Natural killer cell (primary cell): Measurements from ENCODE around the gene IRX4. TPM values are rescaled to one million over a fixed set of nuclear protein-coding genes. Genes with fewer than 3 reads are reported as not detected.

Experiments used
- ATAC-seq, 3 donors: fragments of 150-1000 bp in 2 of 3; fragments of 200-7000 bp in 1 of 3; cut with Tn5 transposase; 1 replicate in 1 of 3; 2 replicates in 2 of 3; pipeline ENCODE4 v1.10.0; 2021; ENCODE audit warnings: mild to moderate bottlenecking in 2 of 3, moderate library complexity in 2 of 3
- DNase-seq, 2 donors: peaks; one replicate each; pipeline versions ENCODE4 v3.0.0 to v3.0.0-alpha.2; 2013 to 2021; ENCODE audit warnings: mixed read lengths in 1 of 2
- H3K27ac ChIP-seq: one replicate; pipeline ENCODE4 v1.5.1; 2013; ENCODE audit warnings: mild to moderate bottlenecking, low read length
- H3K27me3 ChIP-seq: one replicate; pipeline ENCODE4 v1.6.1; 2013; ENCODE audit warnings: low read length; ENCODE audit not compliant: control insufficient read depth, insufficient read depth
- H3K36me3 ChIP-seq: one replicate; pipeline ENCODE4 v1.6.1; 2013; ENCODE audit warnings: low read length; ENCODE audit not compliant: control insufficient read depth, insufficient read depth
- H3K4me1 ChIP-seq: one replicate; pipeline ENCODE4 v1.6.1; 2013; ENCODE audit warnings: low read length; ENCODE audit not compliant: control insufficient read depth, insufficient read depth
- H3K4me3 ChIP-seq: one replicate; pipeline ENCODE4 v1.5.1; 2013; ENCODE audit warnings: low read length
- H3K9me3 ChIP-seq: one replicate; pipeline ENCODE4 v1.6.1; 2013; ENCODE audit warnings: low read length; ENCODE audit not compliant: control insufficient read depth, insufficient read depth
- H3K27ac Mint-ChIP-seq, 2 donors: one replicate each; pipeline ENCODE4 v1.8.0; 2022; ENCODE audit warnings: mild to moderate bottlenecking in 2 of 2, mixed read lengths in 2 of 2, moderate library complexity in 1 of 2
- H3K27me3 Mint-ChIP-seq, 2 donors: one replicate each; pipeline ENCODE4 v1.8.0; 2022; ENCODE audit warnings: low read depth in 2 of 2, mixed read lengths in 2 of 2
- H3K36me3 Mint-ChIP-seq: one replicate; pipeline ENCODE4 v1.8.0; 2022; ENCODE audit warnings: mixed read lengths
- H3K4me1 Mint-ChIP-seq, 2 donors: one replicate each; pipeline ENCODE4 v1.8.0; 2022; ENCODE audit warnings: mixed read lengths in 2 of 2
- H3K4me3 Mint-ChIP-seq: one replicate; pipeline ENCODE4 v1.8.0; 2022; ENCODE audit warnings: mild to moderate bottlenecking, moderate library complexity, mixed read lengths
- H3K9me3 Mint-ChIP-seq, 2 donors: one replicate each; pipeline ENCODE4 v1.8.0; 2022; ENCODE audit warnings: mixed read lengths in 2 of 2
- WGBS: methylation state at CpG from one replicate; pipeline ENCODE4 v1.1.7; 2013; ENCODE audit warnings: missing lambda C conversion rate; ENCODE audit not compliant: insufficient coverage; 5-methylcytosine and 5-hydroxymethylcytosine counted together
- intact Hi-C: fragments of 100-400 bp; cut with micrococcal nuclease; formaldehyde crosslinking; loops from one replicate; pipeline ENCODE4 v1.14.2; 2022
- total RNA-seq, 4 donors: library from RNA; stranded (reverse); fragments of 120-200 nt in 1 of 4; gene quantifications; one replicate each; pipeline versions ENCODE4 v1.2.3 to v1.2.4, GENCODE V29; 2013 to 2022
- TF ChIP-seq, protein P1 (sequence below): fragments of 200-600 bp; IDR thresholded peaks from one replicate; pipeline ENCODE4 v1.8.0; 2022; ENCODE audit warnings: antibody characterized with exemption

The IRX4 gene
- total RNA-seq, 3 donors from 2014 or later (not counting 1 experiment from before 2014, with no cell fraction given): not detected

DNA sequence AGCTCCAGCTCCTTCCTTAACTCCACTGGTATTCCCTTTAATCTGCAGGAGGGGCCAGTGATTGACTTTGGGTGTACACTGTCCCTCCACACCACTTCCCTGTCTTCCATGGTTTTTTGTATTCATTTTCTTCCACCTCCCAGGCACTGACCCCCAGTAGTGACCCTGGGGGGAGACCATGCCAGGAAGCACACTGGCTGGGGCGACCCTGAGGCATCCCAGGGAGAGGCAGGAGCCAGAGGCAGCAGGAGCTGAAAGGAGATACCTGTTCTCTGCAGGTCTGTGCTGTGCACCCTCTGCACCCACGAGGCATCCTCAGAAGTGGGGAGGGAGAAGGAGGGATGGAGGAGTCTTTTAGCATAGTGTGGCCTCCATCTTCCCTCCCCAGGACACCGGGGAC is 27.6 kb downstream of the IRX4 start:
- H3K4me3 Mint-ChIP-seq: no peak overlapping the region
- WGBS: 33% methylated on average over 3 of the region's 3 CpGs
- DNase-seq: no peak
- TF ChIP-seq, protein P1, sequence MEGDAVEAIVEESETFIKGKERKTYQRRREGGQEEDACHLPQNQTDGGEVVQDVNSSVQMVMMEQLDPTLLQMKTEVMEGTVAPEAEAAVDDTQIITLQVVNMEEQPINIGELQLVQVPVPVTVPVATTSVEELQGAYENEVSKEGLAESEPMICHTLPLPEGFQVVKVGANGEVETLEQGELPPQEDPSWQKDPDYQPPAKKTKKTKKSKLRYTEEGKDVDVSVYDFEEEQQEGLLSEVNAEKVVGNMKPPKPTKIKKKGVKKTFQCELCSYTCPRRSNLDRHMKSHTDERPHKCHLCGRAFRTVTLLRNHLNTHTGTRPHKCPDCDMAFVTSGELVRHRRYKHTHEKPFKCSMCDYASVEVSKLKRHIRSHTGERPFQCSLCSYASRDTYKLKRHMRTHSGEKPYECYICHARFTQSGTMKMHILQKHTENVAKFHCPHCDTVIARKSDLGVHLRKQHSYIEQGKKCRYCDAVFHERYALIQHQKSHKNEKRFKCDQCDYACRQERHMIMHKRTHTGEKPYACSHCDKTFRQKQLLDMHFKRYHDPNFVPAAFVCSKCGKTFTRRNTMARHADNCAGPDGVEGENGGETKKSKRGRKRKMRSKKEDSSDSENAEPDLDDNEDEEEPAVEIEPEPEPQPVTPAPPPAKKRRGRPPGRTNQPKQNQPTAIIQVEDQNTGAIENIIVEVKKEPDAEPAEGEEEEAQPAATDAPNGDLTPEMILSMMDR: no peak
- no peaks in the 10 kb centered on the region for H3K4me1 ChIP-seq
- no peaks in the 10 kb centered on the region for H3K36me3 Mint-ChIP-seq
- H3K36me3 ChIP-seq: no peaks in the 10 kb centered on the region
- H3K27ac ChIP-seq: no peak overlapping the region
- no peaks in the 10 kb centered on the region for H3K9me3 Mint-ChIP-seq
- H3K27me3 ChIP-seq: peaks cover 2% of the 10 kb centered on the region
- intact Hi-C loops: no loop called here
- H3K9me3 ChIP-seq: no peaks in the 10 kb centered on the region
- H3K4me3 ChIP-seq: no peak overlapping the region
- H3K27me3 Mint-ChIP-seq: peaks cover 16 to 24% of the 10 kb centered on the region in 2 donors
- ATAC-seq: no peak
- H3K4me1 Mint-ChIP-seq: no peaks in the 10 kb centered on the region
- H3K27ac Mint-ChIP-seq: no peak overlapping the region

DNA sequence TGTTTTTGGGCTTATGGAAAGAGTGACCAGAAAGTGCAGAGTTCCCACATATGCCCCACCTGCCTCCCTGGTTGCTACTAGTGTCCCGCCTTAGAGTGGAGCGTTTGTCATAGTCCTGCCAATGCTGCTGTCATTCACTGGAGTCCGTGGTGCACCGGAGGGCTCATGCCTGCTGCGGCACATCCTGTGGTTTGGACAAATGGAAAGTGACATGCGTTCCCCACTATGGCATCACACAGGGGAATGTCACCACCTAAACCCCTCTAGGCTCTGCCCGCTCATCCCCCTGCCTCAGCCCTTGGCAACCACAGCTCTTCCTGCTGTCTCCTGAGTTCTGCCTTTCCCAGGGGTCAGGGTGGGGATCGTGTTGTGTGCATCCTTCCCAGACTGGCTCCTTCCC is 29.2 kb downstream of the IRX4 start:
- Mint-ChIP-seq H3K27me3 (peaks cover 16 to 24% of the 10 kb centered on the region in 2 donors), H3K9me3 (no peaks in the 10 kb centered on the region), H3K4me3 (no peak overlapping the region), H3K4me1 (no peaks in the 10 kb centered on the region), H3K27ac (no peak overlapping the region), H3K36me3 (no peaks in the 10 kb centered on the region)
- TF ChIP-seq, protein P1: no peak
- no peaks in the 10 kb centered on the region for H3K4me1 ChIP-seq
- H3K36me3 ChIP-seq: no peaks in the 10 kb centered on the region
- ATAC-seq (no peak), DNase-seq (no peak)
- intact Hi-C loops: no loop called here
- no peak overlapping the region for H3K27ac ChIP-seq
- H3K9me3 ChIP-seq: no peaks in the 10 kb centered on the region
- H3K27me3 ChIP-seq: peaks cover 2% of the 10 kb centered on the region
- no peak overlapping the region for H3K4me3 ChIP-seq
- WGBS: 70% methylated on average over 8 of the region's 8 CpGs

DNA sequence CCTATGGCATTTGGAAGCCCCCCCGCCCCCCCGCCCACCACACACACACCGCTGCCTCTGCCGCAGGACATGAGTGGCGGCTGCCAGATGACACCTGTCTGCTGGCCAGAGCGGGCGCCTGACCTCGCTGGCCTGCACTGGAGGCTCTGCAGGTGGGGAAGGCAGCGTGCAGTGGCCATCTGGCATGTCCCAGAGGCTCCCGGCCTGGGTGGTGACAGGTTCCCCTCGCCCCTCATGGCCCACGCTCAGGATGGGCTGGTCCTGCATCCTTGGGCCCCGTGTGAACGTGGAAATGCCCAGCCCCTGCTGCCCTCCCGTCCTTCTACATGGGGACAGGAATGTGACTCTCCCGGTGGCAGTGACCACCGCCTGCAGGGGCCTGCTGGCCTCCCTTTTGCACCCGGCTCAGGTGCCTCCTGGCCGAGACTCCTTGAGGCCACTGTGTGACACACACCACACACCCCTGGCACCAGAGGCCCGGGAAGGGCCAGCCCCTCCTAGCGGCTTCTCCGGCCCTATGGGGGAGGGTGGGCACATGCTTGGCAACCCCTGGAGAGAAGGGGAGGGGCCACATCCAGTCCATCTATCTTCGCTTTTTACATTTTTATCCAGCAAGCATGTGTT is 30.3 kb downstream of the IRX4 start:
- no peaks in the 10 kb centered on the region for H3K36me3 ChIP-seq
- no peak overlapping the region for H3K4me3 ChIP-seq
- intact Hi-C loops: no loop called here
- TF ChIP-seq, protein P1: no peak
- no peaks in the 10 kb centered on the region for H3K4me1 ChIP-seq
- H3K27me3 ChIP-seq: peaks cover 2% of the 10 kb centered on the region
- Mint-ChIP-seq H3K9me3 (no peaks in the 10 kb centered on the region), H3K27me3 (peaks cover 21 to 24% of the 10 kb centered on the region in 2 donors), H3K36me3 (no peaks in the 10 kb centered on the region), H3K27ac (no peak overlapping the region), H3K4me3 (no peak overlapping the region), H3K4me1 (no peaks in the 10 kb centered on the region)
- ATAC-seq (no peak), DNase-seq (no peak)
- H3K9me3 ChIP-seq: no peaks in the 10 kb centered on the region
- H3K27ac ChIP-seq: no peak overlapping the region
- 61% methylated on average over 18 of the region's 23 CpGs for WGBS

DNA sequence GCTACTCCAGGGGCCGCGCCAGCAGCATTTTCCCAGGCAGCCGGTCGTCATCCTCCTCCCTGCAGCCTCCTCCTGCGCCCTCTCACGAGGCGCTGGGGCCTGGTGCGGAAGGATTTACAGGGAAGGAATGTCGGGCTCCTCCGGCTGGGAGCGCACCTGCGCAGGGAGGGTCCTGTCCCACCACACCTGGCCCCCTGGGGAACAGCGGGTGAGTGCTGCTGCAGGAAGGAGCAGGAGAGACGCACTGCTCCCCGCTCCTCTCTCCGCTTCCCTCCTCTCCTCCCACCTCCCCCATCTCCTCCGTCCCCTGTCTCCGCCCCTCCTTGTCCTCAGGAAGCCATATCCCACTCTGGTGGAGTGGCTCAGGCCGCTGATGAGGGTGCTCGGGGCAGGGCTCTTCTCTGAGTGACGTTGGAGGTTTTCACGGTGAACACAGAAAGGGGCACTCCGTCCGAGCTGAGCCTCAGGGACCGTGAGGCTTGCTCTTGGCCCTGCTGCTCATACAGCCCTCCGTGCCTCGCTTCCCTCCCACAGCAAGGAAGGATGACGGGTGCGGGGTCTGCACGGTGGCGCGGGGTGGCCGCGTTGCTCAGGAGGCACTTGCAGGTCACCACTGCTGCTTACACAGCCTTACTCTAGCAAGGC is 31.3 kb downstream of the IRX4 start:
- TF ChIP-seq, protein P1: no peak
- Histone ChIP-seq H3K9me3 (no peaks in the 10 kb centered on the region), H3K27me3 (peaks cover 2% of the 10 kb centered on the region), H3K36me3 (no peaks in the 10 kb centered on the region), H3K4me3 (no peak overlapping the region), H3K4me1 (no peaks in the 10 kb centered on the region), H3K27ac (no peak overlapping the region)
- WGBS: 5% methylated on average over 34 of the region's 34 CpGs
- Mint-ChIP-seq H3K4me1 (no peaks in the 10 kb centered on the region), H3K27me3 (peaks cover 21 to 24% of the 10 kb centered on the region in 2 donors), H3K36me3 (no peaks in the 10 kb centered on the region), H3K9me3 (no peaks in the 10 kb centered on the region), H3K4me3 (no peak overlapping the region), H3K27ac (no peak overlapping the region)
- DNase-seq (no peak), ATAC-seq (no peak)
- intact Hi-C loops: no loop called here
